ENCODE results near the gene EML6.
"Not testable (repeated sequence)": the region's sequence is repeated elsewhere in the genome, so short reads cannot be mapped to it uniquely, and the experiment has no call there.

EML6 gene

GRCh38 chr2:54984476-54984875 is 261.0 kb downstream of the EML6 start:
- no peak for TF ChIP-seq CTCF (conservative IDR thresholded peaks at IDR 0.05; ENCODE audit: low read depth)
- DNase-seq (ENCODE audit: low spot score) = peak; percentile 30
- POLR2A ChIA-PET (ENCODE audit: low non-redundant PET) = no interaction called here
- CTCF ChIA-PET = no interaction called here
- H3K27ac ChIP-seq = no peak overlapping the region

- POLR2A ChIA-PET (ENCODE audit: low non-redundant PET) = no interaction called here
- no peak for DNase-seq (ENCODE audit: low spot score)
- CTCF ChIA-PET = no interaction called here
- no peak overlapping the region for H3K27ac ChIP-seq
- no peak for TF ChIP-seq CTCF (conservative IDR thresholded peaks at IDR 0.05; ENCODE audit: low read depth)
Measured at GRCh38 chr2:54986264-54986663, 262.8 kb downstream of the EML6 start.

GRCh38 chr2:54988612-54989011 is 265.1 kb downstream of the EML6 start:
- no peak for TF ChIP-seq CTCF (conservative IDR thresholded peaks at IDR 0.05; ENCODE audit: low read depth)
- POLR2A ChIA-PET (ENCODE audit: low non-redundant PET) = no interaction called here
- CTCF ChIA-PET = no interaction called here
- DNase-seq (ENCODE audit: low spot score) = no peak
- H3K27ac ChIP-seq = no peak overlapping the region

- POLR2A ChIA-PET (ENCODE audit: low non-redundant PET); DNase-seq (ENCODE audit: low spot score); H3K27ac ChIP-seq: not testable (repeated sequence)
- CTCF ChIA-PET = interaction anchor here (0.6 to 1.0 kb wide), 4 partner anchors 12 to 466 kb away, joined by 3 to 4 read pairs (median 4); no protein-coding TSS in a partner anchor
Measured at GRCh38 chr2:54990694-54991093, 267.2 kb downstream of the EML6 start.

GRCh38 chr2:54995553-54995952 is 272.1 kb downstream of the EML6 start:
- ChIA-PET POLR2A (ENCODE audit: low non-redundant PET) (interaction anchor here (0.6 kb wide), 1 partner anchor 72 kb away, joined by 6 read pairs; no protein-coding TSS in a partner anchor), CTCF (interaction anchor here (0.6 to 1.3 kb wide), 2 partner anchors 8 to 329 kb away, joined by 3 to 5 read pairs; no protein-coding TSS in a partner anchor)

GRCh38 chr2:54997826-54998225 is 274.4 kb downstream of the EML6 start:
- no peak for DNase-seq (ENCODE audit: low spot score)
- ChIA-PET POLR2A (ENCODE audit: low non-redundant PET) (no interaction called here), CTCF (no interaction called here)
- no peak for TF ChIP-seq CTCF (conservative IDR thresholded peaks at IDR 0.05; ENCODE audit: low read depth)
- no peak overlapping the region for H3K27ac ChIP-seq

More at GRCh38 chr2:54995553-54995952, 272.1 kb downstream of the EML6 start:
- no peak for DNase-seq (ENCODE audit: low spot score)
- no peak overlapping the region for H3K27ac ChIP-seq
- TF ChIP-seq CTCF (conservative IDR thresholded peaks at IDR 0.05; ENCODE audit: low read depth) = no peak

GRCh38 chr2:54999182-54999581 is 275.7 kb downstream of the EML6 start:
- ChIA-PET CTCF (interaction anchor here (0.6 to 0.7 kb wide), 2 partner anchors 16 to 892 kb away, joined by 3 to 4 read pairs; no protein-coding TSS in a partner anchor), POLR2A (ENCODE audit: low non-redundant PET) (interaction anchor here (0.6 kb wide), 1 partner anchor 1014 kb away, joined by 3 read pairs; no protein-coding TSS in a partner anchor)
- H3K27ac ChIP-seq = no peak overlapping the region
- TF ChIP-seq CTCF (conservative IDR thresholded peaks at IDR 0.05; ENCODE audit: low read depth) = no peak
- DNase-seq (ENCODE audit: low spot score) = peak; percentile 13

All from RWPE1 (cell line).